HUES64 (cell line): ENCODE measurements around the gene ZNF85. TPM values are rescaled to one million over a fixed set of nuclear protein-coding genes. Genes with fewer than 3 reads are reported as not detected.
A peak's percentile ranks its signal among the peaks of the same experiment; 100 is the strongest.
"Not testable (repeated sequence)": the region's sequence is repeated elsewhere in the genome, so short reads cannot be mapped to it uniquely, and the experiment has no call there.

Source experiments
- H3K27ac ChIP-seq: 2 replicates; pipeline ENCODE4 v1.7.0; 2013; ENCODE audit warnings: low read depth, low read length, inconsistent platforms
- H3K27me3 ChIP-seq: 2 replicates; pipeline ENCODE4 v1.6.1; 2013; ENCODE audit warnings: mild to moderate bottlenecking, low read length; ENCODE audit not compliant: insufficient read depth
- H3K36me3 ChIP-seq: 2 replicates; pipeline ENCODE4 v1.6.1; 2013; ENCODE audit warnings: mild to moderate bottlenecking, low read length; ENCODE audit not compliant: insufficient read depth
- H3K4me1 ChIP-seq: 2 replicates; pipeline ENCODE4 v1.6.1; 2013; ENCODE audit warnings: mild to moderate bottlenecking, low read length, moderate library complexity; ENCODE audit not compliant: insufficient read depth
- H3K4me3 ChIP-seq: 2 replicates; pipeline ENCODE4 v1.5.1; 2013; ENCODE audit warnings: mild to moderate bottlenecking, low read length, moderate library complexity
- H3K9ac ChIP-seq: 2 replicates; pipeline ENCODE4 v1.6.1; 2013; ENCODE audit warnings: mild to moderate bottlenecking, low read depth, low read length
- H3K9me3 ChIP-seq: 2 replicates; pipeline ENCODE4 v1.6.1; 2013; ENCODE audit warnings: low read depth, low read length; ENCODE audit not compliant: insufficient read depth
- WGBS: fragments of 150-250, 120-280 bp; methylation state at CpG from one replicate; pipeline ENCODE4 v1.1.7; 2013; ENCODE audit warnings: missing lambda C conversion rate; 5-methylcytosine and 5-hydroxymethylcytosine counted together
- polyA plus RNA-seq, 2 experiments: library from polyadenylated mRNA; stranded (reverse); fragments of 50-300 nt; gene quantifications; one replicate each; pipeline ENCODE4 v1.2.3, GENCODE V29; 2013

Gene ZNF85
- polyA plus RNA-seq (2013, experiment 1 of 2), result 15.1 TPM
- polyA plus RNA-seq (2013, experiment 2 of 2), result 18.8 TPM

- no peaks in the 10 kb centered on the region; the same call in 1 of the 2 replicates for H3K9me3 ChIP-seq
- WGBS, result under 1% methylated on average over 38 of the region's 38 CpGs
- H3K4me1 ChIP-seq, result peaks cover 8% of the 10 kb centered on the region; the same call in 1 of the 2 replicates
- H3K9ac ChIP-seq, result peak within 1 kb of the TSS; percentile 99
- no peaks in the 10 kb centered on the region for H3K27me3 ChIP-seq
- peak within 1 kb of the TSS; percentile 93 for H3K27ac ChIP-seq
- peak within 1 kb of the TSS; percentile 95 for H3K4me3 ChIP-seq
- H3K36me3 ChIP-seq, result peaks cover 6% of the 10 kb centered on the region; the same call in 1 of the 2 replicates
These were observed at the start of gene ZNF85 for GRCh38 chr19:20923077-20923871. TSS of gene ZNF85 (plus strand) at chr19:20923251. CDS start at chr19:20923401, 150 bp downstream.

GRCh38 chr19:20879501-20879900, 43.5 kb upstream of the ZNF85 start:
- Histone ChIP-seq H3K9me3 (peaks cover 93% of the 10 kb centered on the region), H3K4me3 (no peak overlapping the region), H3K36me3 (no peaks in the 10 kb centered on the region), H3K27me3 (no peaks in the 10 kb centered on the region), H3K9ac (no peak overlapping the region), H3K4me1 (no peaks in the 10 kb centered on the region), H3K27ac (no peak overlapping the region)
- WGBS, result 75% methylated on average over 1 of the region's 1 CpG

GRCh38 chr19:20912973-20913372, 10.1 kb upstream of the ZNF85 start:
- Histone ChIP-seq H3K4me1 (no peaks in the 10 kb centered on the region), H3K9me3 (peaks cover 49% of the 10 kb centered on the region), H3K9ac (no peak overlapping the region), H3K36me3 (no peaks in the 10 kb centered on the region), H3K27ac (no peak overlapping the region), H3K4me3 (no peak overlapping the region), H3K27me3 (no peaks in the 10 kb centered on the region)
- 80% methylated on average over 3 of the region's 3 CpGs for WGBS

- no peaks in the 10 kb centered on the region; the same call in 1 of the 2 replicates for H3K9me3 ChIP-seq
- WGBS, result 100% methylated on average over 2 of the region's 2 CpGs
- no peak overlapping the region for H3K27ac ChIP-seq
- H3K4me3 ChIP-seq, result no peak overlapping the region
- H3K4me1 ChIP-seq, result peaks cover 8% of the 10 kb centered on the region; the same call in 1 of the 2 replicates
- peaks cover 13% of the 10 kb centered on the region; the same call in 1 of the 2 replicates for H3K36me3 ChIP-seq
- H3K9ac ChIP-seq, result no peak overlapping the region
- H3K27me3 ChIP-seq, result no peaks in the 10 kb centered on the region
These were observed 2.4 kb downstream of the ZNF85 start for GRCh38 chr19:20925481-20925880.

- 100% methylated on average over 1 of the region's 1 CpG for WGBS
- Histone ChIP-seq H3K9ac (no peak overlapping the region), H3K36me3 (peaks cover 14% of the 10 kb centered on the region; the same call in 1 of the 2 replicates), H3K27ac (no peak overlapping the region), H3K4me3 (no peak overlapping the region), H3K9me3 (no peaks in the 10 kb centered on the region; the same call in 1 of the 2 replicates), H3K27me3 (no peaks in the 10 kb centered on the region), H3K4me1 (peaks cover 8% of the 10 kb centered on the region; the same call in 1 of the 2 replicates)
These were observed 3.7 kb downstream of the ZNF85 start for GRCh38 chr19:20926796-20927195.

- Histone ChIP-seq H3K9me3 (no peaks in the 10 kb centered on the region; the same call in 1 of the 2 replicates), H3K36me3 (peaks cover 23% of the 10 kb centered on the region; the same call in 1 of the 2 replicates), H3K4me1 (peaks cover 6% of the 10 kb centered on the region; the same call in 1 of the 2 replicates), H3K4me3 (no peak overlapping the region), H3K27ac (no peak overlapping the region), H3K9ac (no peak overlapping the region), H3K27me3 (no peaks in the 10 kb centered on the region)
- WGBS, result 95% methylated on average over 1 of the region's 1 CpG
These were observed 5.3 kb downstream of the ZNF85 start for GRCh38 chr19:20928371-20928770.

GRCh38 chr19:20936322-20936947, 13.4 kb downstream of the ZNF85 start:
- H3K4me1 ChIP-seq, H3K9ac ChIP-seq, H3K27ac ChIP-seq, H3K27me3 ChIP-seq, H3K4me3 ChIP-seq, H3K9me3 ChIP-seq: not testable (repeated sequence)
- 98% methylated on average over 5 of the region's 5 CpGs for WGBS
- peaks cover 63% of the 10 kb centered on the region for H3K36me3 ChIP-seq

- WGBS, result 91% methylated on average over 40 of the region's 41 CpGs
- not testable (repeated sequence) for H3K4me1 ChIP-seq, H3K9ac ChIP-seq, H3K27ac ChIP-seq, H3K4me3 ChIP-seq, H3K27me3 ChIP-seq
- Histone ChIP-seq H3K36me3 (peaks cover 32% of the 10 kb centered on the region), H3K9me3 (peaks cover 71% of the 10 kb centered on the region)
These were observed 29.6 kb downstream of the ZNF85 start for GRCh38 chr19:20952561-20953095.

GRCh38 chr19:20964798-20965197, 41.7 kb downstream of the ZNF85 start:
- Histone ChIP-seq H3K4me3 (no peak overlapping the region), H3K36me3 (no peaks in the 10 kb centered on the region), H3K9ac (no peak overlapping the region), H3K9me3 (0 out of 2 replicates have a peak, but pooled peaks cover 5% of the 10 kb centered on the region), H3K4me1 (no peaks in the 10 kb centered on the region), H3K27me3 (no peaks in the 10 kb centered on the region), H3K27ac (no peak overlapping the region)
- 70% methylated on average over 4 of the region's 4 CpGs for WGBS

GRCh38 chr19:20968092-20968491, 45.0 kb downstream of the ZNF85 start:
- 0 out of 2 replicates have a peak, but pooled peaks cover under 1% of the 10 kb centered on the region for H3K9me3 ChIP-seq
- H3K4me1 ChIP-seq, result no peaks in the 10 kb centered on the region
- no peak overlapping the region for H3K4me3 ChIP-seq
- no peak overlapping the region for H3K27ac ChIP-seq
- no peak overlapping the region for H3K9ac ChIP-seq
- no peaks in the 10 kb centered on the region for H3K36me3 ChIP-seq
- H3K27me3 ChIP-seq, result no peaks in the 10 kb centered on the region
- 73% methylated on average over 1 of the region's 1 CpG for WGBS

GRCh38 chr19:20969498-20969897, 46.4 kb downstream of the ZNF85 start:
- no peak overlapping the region for H3K4me3 ChIP-seq
- WGBS, result 88% methylated on average over 3 of the region's 3 CpGs
- no peaks in the 10 kb centered on the region for H3K27me3 ChIP-seq

More at GRCh38 chr19:20969498-20969897, 46.4 kb downstream of the ZNF85 start:
- H3K9ac ChIP-seq, result no peak overlapping the region
- no peaks in the 10 kb centered on the region for H3K9me3 ChIP-seq
- no peaks in the 10 kb centered on the region for H3K36me3 ChIP-seq
- no peaks in the 10 kb centered on the region for H3K4me1 ChIP-seq
- no peak overlapping the region for H3K27ac ChIP-seq
